ENCODE measurements around the gene NEDD1.

The NEDD1 gene

DNA sequence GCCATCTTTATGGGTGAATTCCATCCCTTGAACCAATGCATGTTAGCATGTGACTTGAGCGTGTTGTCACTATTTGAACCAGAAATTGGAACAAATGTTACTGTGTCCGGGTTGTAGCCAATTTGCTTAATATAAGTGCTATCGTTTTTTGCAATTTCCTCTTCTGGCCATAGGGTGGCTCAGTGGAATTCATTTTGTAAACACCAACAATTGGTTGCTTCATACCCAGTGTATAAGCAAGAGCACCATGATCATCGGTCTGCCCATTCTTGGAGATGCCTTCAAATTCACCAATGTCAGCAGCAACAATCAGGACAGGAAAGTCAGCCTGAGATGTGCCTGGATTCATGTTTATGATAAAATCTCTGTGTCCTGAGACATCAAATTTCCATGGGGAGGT, 5.0 kb upstream of the NEDD1 start:
- DNase-seq: peak; percentile 42

DNA sequence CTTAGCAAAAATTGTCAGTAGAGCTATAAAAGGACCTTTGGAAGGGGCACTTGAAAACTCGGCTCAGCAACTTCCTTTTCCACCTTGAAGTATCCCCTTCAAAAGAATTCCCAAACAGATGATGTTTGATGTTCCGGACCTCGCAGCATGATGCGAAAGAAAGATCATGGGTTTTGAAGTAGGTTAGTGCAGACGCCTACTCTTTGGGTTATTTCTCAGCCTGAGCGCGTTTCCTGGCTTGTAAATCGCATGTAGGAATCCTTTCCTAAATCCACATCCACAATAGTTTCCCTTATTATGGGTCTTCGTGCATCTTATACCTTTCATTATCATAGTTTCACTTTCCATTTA, 584 bp upstream of the NEDD1 start:
- DNase-seq: no peak

DNA sequence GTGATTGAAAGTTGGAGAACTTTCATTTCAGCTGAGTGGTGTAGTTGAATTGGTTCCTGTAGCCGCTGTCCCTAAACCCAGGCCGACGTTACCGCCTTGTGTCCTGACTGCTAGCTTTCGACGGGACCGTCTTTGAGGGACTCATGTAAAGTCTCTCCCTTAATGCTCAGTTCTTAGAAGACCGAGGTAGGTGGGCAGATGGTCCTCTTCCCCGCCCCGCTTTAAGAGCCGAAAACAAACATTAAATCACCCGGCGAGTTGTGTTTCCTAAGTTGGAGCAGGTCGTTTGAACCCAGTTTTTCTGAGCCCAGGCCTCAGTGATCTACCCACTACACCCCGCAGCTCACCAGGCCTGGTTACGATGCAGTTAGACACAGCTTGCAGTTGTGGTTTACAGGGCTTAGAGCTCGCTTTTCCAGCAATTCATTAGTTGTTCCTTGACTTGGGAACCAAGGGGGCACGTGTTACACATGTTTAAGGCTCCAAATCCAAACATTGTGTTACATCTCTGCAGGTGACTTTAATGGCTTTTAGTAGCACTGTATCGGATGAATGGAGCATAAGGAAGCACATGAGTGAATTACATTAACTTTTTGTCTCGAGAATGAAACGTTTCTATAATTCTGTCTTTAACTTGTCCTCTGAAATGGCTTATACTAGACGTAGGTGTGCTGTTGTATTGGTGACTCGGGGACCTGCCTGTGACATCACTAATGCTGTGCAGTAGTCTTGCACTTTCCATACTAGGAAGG, 790 bp downstream of the NEDD1 start:
- peak; percentile 54 for DNase-seq

DNA sequence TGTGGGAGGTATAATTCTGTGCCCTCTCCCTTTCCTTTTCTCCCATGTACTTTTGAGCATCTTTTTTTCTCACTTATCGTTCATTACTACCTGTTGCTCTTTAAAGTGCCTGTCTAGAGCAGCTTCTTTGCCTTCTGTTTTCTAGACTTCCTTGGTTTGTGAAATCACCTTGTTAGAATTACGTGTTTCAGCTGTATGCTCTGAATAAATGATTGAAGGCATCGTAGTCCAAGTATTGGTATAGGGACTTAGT, 1.3 kb downstream of the NEDD1 start:
- no peak for DNase-seq

DNA sequence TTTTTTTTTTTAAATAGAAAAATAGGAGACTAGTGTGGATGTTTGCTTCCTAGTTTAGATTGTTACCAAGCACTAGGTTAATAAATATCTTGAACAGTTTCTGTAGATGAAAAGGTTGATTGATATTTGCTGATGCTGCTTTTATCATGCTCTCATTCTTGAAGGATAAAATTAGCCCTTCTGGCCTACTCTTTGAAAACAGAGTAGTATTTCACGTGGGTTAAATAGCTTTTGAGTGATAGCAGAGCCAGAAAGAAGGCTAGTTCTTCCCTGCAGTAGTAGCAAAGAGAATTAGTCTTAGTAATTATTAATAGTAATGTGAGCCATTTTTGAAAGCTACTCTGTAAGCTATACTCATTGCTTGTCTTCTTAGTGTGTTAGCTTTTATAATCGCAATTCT, 5.2 kb downstream of the NEDD1 start:
- no peak for DNase-seq

DNA sequence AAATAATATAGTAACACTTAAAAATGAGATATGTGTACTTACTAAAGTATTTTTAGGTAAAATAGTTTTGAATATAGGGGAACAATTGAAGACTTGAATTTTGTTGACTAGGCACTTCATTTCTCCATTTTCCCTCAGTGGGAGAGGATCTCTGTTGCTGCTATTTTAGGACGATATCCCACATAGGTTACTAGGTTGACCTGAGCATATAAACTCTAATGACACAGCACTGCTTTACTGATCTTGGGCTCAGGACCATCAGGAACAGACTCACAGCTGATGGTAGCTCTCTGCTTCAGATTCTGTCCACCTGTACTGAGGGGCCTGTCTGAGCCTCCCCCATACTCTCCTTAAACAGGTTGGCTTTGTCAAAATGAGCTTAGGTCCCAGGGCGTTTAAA, 5.9 kb downstream of the NEDD1 start:
- no peak for DNase-seq

DNA sequence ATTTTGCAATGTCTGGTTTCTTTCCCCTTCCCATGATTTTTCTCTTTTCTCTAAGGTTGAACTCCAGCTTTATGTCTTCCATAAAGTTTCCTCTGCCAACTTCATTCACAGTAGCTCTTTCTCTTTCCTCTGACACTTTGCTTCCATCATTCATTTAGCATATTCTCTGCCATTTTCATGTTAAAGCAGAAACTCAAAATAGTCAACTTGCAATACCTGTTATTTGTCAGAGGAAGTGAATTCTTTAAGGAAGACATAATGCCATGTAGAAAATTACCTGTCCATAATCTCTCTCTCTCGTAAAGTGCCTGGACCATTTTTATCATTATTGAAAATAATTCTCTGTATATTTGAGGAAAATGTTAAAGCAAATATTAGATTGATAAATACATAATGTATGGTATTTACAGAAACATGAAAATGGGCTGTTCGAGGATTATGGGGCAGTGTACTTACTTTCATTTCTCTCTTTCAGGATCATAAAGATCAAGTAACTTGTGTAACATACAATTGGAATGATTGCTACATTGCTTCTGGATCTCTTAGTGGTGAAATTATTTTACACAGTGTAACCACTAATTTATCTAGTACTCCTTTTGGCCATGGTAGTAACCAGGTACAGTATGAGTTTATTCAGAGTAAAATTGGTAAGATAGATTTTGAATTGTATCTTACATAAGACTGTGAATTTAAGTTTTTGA, 12.6 kb downstream of the NEDD1 start:
- DNase-seq: no peak

DNA sequence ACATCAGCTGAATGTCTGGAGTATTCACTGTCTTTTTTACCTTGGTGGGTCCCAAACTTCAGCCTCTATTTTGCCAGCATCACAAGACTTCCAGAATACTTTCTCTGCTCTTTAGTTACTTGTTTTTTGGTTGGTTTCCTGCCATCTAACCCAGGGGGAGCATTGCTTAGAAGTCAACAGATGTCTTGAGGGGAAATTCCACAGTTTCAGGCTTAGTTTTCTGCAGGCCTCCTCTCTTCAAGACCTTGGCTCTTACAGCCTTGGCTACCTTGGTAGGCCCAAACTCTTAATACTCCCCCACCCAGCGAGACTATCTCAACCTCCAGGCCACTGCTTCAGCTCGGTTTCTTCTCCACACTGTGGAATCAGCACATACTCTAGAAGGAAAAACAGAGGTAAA, 41.7 kb downstream of the NEDD1 start:
- DNase-seq: no peak

DNA sequence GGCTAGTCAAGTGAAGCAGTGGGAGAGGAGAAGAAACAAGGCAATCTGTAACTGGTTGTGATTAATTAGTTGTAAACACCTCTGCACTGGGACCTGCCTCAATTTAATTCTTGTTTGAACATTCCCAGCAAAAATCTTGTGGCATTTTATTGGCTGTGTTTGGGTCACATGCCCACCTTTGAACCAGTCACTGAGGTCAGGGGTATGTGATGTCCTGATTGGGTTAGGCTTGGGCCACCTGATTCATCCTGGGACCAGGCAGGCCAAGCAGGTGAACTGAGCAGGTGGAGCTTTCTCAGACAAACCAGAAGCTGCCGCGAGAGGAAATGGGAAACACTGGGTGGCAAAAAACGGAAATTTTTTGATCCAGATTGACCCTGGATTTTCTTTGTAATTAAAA, 72.5 kb downstream of the NEDD1 start:
- no peak for DNase-seq

DNA sequence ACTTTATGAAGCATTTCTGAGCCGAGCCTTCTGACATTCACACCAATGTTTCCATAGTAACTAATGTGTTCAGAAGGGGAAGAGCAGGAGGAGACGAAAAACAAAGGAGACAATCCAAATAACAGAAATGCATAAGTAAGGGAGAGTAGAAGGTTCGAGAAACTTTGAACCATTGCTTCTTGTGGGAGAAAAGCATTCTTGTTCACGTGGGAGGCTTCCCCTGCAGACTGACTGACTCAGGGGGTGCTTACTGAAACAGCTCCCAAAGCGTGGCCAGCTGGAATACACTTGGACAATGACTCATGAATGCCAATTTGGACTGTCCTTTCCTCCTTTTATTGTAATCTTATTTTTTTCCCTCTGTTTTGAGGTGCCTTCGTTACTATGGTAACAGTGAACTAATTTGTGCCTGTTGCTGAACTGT, 73.9 kb downstream of the NEDD1 start:
- DNase-seq: no peak

DNA sequence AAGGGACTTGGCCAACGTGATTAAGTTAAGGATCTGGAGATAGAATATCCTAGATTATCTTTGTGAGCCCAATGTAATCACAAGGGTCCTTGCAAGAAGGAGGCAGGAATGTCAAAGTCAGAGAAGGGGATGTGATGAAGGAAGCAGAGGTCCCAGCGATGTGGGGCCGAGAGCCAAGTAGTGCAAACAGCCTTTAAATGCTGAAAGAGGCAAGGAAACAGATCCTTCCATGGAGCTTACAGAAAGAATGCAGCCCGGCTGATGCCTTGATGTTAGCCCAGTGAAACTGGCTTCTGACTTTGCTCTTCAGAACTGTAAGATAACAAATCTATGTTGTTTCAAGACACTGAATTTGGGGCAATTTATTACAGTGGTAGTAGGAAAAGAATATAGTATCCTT, 74.9 kb downstream of the NEDD1 start:
- no peak for DNase-seq

DNA sequence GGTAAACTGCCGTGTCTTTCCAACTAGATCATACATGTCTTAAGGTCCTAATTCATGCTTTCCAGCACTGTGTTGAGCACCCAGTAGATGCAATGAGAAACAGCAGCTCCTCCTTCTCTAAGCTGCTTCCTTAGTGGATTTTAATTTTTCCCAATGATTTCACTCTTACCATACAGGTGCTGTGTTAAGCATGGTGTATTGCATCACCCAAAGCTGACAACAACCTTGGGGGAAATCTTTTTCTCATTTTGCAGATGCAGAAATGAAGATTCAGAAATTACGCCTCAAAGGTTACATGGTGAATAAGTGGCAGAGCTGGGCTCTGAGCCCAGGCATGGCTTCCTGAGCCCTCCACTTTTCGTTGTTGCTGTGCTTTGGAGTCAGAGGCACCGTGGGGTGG, 75.6 kb downstream of the NEDD1 start:
- DNase-seq: no peak

DNA sequence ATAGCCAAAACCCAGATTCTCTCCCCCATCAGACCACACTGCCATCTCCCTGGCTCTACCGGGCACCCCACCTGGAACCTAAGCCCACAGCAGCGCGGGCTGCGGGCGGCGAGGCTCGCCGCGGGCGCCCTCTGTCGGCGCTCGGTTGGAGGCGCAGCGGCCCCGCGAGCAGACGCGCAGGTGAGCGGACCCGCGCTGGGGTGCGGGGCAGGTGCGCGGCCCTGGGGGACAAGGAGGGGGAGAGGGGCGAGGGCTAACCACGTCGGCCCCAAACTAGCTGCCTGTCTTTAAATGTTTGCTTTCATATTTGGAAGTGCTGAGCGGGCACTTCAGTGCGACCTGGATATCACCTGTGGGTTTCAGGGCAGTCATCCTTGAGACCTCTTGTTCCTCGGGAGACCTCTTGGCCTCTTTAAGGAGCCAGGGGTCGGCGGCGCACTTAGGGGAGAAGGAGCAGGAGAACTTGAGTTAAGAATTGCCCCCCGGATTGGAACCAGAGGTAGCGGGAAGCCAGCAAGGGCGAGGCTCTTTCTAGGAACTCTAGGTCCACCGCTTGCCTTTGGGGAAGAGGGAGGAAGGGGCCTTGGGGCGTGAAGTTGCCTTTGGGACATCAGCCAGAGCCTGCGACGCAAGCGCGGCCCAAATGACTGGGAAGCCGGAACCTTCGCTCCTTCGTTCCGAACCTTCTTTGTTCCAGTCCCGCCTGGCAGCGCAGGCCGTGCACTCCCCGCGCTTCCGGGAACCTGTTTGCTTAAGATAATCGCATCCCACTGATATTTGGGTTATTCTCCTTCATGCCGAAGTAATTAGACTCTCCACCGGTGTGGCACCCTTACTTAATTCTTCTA, 78.7 kb downstream of the NEDD1 start:
- DNase-seq: peak; percentile 51

DNA sequence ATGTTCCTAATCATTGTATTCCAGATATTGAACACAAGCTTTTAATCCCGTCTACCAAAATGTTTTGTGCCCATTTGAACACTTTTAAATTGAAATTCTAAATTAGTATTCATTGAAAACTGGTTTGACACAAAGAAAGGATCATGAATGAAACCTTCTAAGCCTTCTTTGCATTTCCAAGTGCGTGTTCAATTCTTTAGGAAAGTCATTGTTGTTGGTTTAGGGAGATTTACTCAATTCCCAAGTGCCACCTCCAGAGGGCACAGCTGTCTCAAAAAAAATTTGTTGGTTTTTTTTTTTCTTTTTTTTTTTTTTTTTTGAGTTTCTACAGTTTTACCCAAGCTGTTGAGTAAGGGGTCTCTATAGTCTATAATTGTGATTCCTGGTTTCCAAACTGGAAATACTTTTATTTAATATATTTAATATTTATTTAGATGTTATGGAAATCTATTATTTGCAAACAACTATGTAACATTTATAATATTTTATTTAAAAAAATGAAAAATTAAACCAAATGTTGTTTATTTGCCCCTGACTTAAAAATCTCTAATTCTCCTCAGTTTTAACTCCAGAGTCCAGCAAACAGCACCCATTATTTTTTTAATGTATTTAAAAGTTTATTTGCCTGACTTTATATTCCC, 79.9 kb downstream of the NEDD1 start:
- DNase-seq: peak; percentile 78

DNA sequence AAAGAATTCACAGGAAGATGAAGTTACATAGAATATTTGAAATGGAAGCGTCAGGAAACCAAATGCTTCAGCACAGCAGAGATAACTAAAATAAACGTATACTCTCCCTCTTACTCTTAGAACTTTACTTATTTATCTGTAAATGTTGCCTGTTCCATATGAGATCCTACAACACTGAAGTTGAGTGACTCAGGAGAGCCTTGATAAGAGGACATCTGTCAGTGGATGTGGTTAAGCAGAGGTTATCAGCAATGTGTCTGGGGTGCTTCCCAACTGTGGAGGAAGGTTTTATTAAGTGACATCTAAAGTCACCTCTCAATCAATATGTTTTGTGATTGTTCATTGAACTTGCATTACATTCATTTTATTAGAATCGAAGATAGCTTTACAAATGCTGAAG, 81.9 kb downstream of the NEDD1 start:
- DNase-seq: peak; percentile 90

DNA sequence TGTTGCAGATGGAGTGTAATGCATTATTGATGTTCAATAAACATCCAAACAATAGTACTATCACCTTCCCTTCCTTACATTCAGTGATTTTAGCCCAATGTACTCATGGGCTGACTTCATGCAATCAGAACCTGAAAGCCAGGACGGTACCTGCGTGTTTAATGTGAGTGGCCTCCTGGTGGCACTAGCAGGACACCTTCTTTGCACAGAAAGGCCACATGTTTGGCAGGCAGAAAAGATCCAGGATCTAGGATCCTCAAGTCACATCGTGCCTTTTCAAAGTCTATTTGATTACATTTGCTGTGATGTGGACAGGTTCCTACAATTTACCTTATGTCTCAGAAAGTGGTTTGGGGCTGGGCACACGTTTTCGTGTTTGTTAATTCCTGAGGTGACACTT, 82.9 kb downstream of the NEDD1 start:
- peak; percentile 62 for DNase-seq

DNA sequence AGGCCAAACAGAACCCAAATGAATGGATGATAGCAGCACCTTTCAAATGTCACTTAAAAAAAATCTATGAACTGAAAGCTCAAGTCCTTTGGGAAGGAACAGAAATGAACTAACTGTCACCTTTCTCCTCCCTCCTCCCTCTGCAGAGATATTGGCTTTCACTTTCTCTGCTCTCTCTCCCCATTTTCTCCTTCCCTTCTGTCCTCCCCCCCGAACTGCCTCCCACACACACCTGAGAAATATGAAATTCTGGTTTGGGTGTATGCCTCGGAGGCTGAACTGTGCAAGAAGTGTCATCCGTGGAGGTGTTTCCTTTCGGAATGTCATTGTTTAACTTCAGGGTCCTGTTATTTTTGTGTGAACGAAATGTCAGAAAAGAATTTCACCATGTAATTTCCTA, 87.8 kb downstream of the NEDD1 start:
- DNase-seq: no peak

DNA sequence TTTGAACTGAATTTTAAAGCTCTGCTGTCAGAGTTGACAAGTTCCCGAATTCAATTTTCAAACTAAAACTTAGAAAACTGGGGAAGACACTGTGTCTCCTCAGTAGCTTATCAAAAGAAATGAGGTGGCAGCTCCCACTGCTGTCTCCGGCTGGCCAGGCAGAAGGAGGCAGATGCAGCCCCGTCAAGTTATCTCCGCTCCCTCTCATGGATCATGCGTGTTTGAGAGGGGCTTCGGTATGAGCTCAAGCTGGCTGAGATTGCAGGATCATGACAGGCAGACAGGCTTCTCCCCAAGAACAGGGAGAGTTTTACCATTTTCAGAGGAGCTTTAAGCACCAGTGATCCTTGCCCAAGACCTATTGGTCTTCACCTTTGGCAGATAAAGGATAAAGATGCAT, 88.8 kb downstream of the NEDD1 start:
- no peak for DNase-seq

DNA sequence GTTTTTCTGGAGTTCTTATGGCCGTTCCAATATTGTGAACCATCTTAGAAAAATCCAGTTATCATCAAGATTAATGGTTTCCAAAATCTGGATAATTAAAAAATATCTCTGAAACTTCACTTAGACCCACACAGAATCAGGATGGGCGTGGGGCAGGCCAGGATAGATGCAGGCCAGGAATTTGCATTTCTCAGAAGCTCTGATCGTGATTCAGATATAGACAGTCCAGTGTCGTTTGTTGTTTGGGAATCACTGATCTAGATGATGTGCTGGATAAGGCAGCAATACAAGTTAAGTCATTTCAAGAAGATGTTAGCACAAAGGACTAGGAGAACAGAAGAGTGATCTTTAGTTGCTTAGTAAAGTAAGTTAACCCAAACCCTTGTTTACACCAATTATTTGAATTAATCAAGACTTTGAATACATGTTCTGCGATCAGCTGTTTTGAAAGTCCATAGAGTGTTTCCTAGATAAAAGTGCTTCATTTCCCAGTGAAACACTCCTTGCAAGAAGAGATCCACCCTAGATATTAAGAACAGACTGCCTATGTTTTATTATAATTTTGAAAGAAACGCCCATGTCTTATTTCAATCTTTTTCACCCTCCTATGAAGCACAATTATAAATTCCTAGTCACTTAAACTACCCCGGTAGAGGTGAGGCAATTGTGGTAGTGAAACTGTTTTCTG, 90.9 kb downstream of the NEDD1 start:
- DNase-seq: no peak

DNA sequence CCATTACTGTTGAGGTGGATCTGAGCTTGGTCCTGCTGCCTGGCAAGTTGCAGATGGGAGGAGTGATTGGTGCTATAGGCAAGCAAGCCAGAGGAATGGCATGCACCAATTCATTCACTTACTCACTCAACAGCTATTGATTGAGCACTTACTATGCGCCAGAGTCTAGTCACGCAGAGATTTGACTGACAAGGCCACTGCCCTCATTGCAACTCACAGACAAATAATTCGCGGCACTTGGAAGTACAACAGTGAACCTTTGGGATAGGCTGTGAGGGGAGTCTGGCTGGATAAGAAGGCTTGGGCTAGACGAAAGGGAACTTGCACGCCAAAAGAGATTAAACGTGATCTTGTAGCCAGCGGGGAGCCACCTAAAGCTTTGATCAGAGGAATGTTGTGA, 96.2 kb downstream of the NEDD1 start:
- DNase-seq: no peak
